ENCODE measurements around the gene CSNK1E.

CSNK1E gene

GRCh38 chr22:38338772-38339379 is 21.6 kb upstream of the CSNK1E start:
- no peak overlapping the region for H3K4me3 ChIP-seq (ENCODE audit: low read length)

GRCh38 chr22:38336699-38337098 is 19.5 kb upstream of the CSNK1E start:
- peak overlapping the region; percentile 46 for H3K4me3 ChIP-seq (ENCODE audit: low read length)
- no peak for DNase-seq (ENCODE audit: low read depth, low spot score)

More at GRCh38 chr22:38338772-38339379, 21.6 kb upstream of the CSNK1E start:
- no peak for DNase-seq (ENCODE audit: low read depth, low spot score)

GRCh38 chr22:38335077-38335476 is 17.8 kb upstream of the CSNK1E start:
- DNase-seq (ENCODE audit: low read depth, low spot score), result no peak
- no peak overlapping the region for H3K4me3 ChIP-seq (ENCODE audit: low read length)

GRCh38 chr22:38327805-38328204 is 10.6 kb upstream of the CSNK1E start:
- no peak overlapping the region for H3K4me3 ChIP-seq (ENCODE audit: low read length)
- no peak for DNase-seq (ENCODE audit: low read depth, low spot score)

- no peak for DNase-seq (ENCODE audit: low read depth, low spot score)
- H3K4me3 ChIP-seq (ENCODE audit: low read length), result no peak overlapping the region
These were observed 10.2 kb upstream of the CSNK1E start for GRCh38 chr22:38327396-38327795.

- DNase-seq (ENCODE audit: low read depth, low spot score), result no peak
- H3K4me3 ChIP-seq (ENCODE audit: low read length), result no peak overlapping the region
These were observed 8.4 kb upstream of the CSNK1E start for GRCh38 chr22:38325587-38325986.

GRCh38 chr22:38320605-38321402 is 3.6 kb upstream of the CSNK1E start:
- H3K4me3 ChIP-seq (ENCODE audit: low read length), result no peak overlapping the region
- no peak for DNase-seq (ENCODE audit: low read depth, low spot score)

GRCh38 chr22:38318792-38319773 is 1.9 kb upstream of the CSNK1E start:
- no peak overlapping the region for H3K4me3 ChIP-seq (ENCODE audit: low read length)

GRCh38 chr22:38317995-38318715 is 922 bp upstream of the CSNK1E start:
- DNase-seq (ENCODE audit: low read depth, low spot score), result no peak
- H3K4me3 ChIP-seq (ENCODE audit: low read length), result peak overlapping the region; percentile 58

More at GRCh38 chr22:38318792-38319773, 1.9 kb upstream of the CSNK1E start:
- DNase-seq (ENCODE audit: low read depth, low spot score), result no peak

- H3K4me3 ChIP-seq (ENCODE audit: low read length), result peak overlapping the region; percentile 71
- DNase-seq (ENCODE audit: low read depth, low spot score), result no peak
These were observed 690 bp downstream of the CSNK1E start for GRCh38 chr22:38316364-38317121.

GRCh38 chr22:38315823-38316363 is 1.3 kb downstream of the CSNK1E start:
- H3K4me3 ChIP-seq (ENCODE audit: low read length), result peak overlapping the region; percentile 71
- no peak for DNase-seq (ENCODE audit: low read depth, low spot score)

- DNase-seq (ENCODE audit: low read depth, low spot score), result no peak
- peak overlapping the region; percentile 71 for H3K4me3 ChIP-seq (ENCODE audit: low read length)
These were observed 2.1 kb downstream of the CSNK1E start for GRCh38 chr22:38314933-38315822.

- no peak overlapping the region for H3K4me3 ChIP-seq (ENCODE audit: low read length)
- no peak for DNase-seq (ENCODE audit: low read depth, low spot score)
These were observed 2.9 kb downstream of the CSNK1E start for GRCh38 chr22:38314051-38314932.

- H3K4me3 ChIP-seq (ENCODE audit: low read length), result no peak overlapping the region
These were observed 3.8 kb downstream of the CSNK1E start for GRCh38 chr22:38313384-38313955.

GRCh38 chr22:38312261-38312800 is 4.9 kb downstream of the CSNK1E start:
- no peak for DNase-seq (ENCODE audit: low read depth, low spot score)
- no peak overlapping the region for H3K4me3 ChIP-seq (ENCODE audit: low read length)

More at GRCh38 chr22:38313384-38313955, 3.8 kb downstream of the CSNK1E start:
- DNase-seq (ENCODE audit: low read depth, low spot score), result no peak

- no peak overlapping the region for H3K4me3 ChIP-seq (ENCODE audit: low read length)
- DNase-seq (ENCODE audit: low read depth, low spot score), result no peak
These were observed 6.0 kb downstream of the CSNK1E start for GRCh38 chr22:38311323-38311620.

Measured in Jurkat, Clone E6-1 (cell line).